Lower lobe of right lung (tissue), 2 donors: ENCODE measurements around the gene PDE4B. TPM values are rescaled to one million over a fixed set of nuclear protein-coding genes. Genes with fewer than 3 reads are reported as not detected.

ENCODE experiments used
- ATAC-seq, 2 donors: fragments of 200-7000 bp; cut with Tn5 transposase; one replicate each; pipeline ENCODE4 v1.9.1; 2020 to 2022; ENCODE audit warnings: mild to moderate bottlenecking in 2 of 2, moderate library complexity in 2 of 2
- DNase-seq: peaks from one replicate; pipeline ENCODE4 v3.0.0-alpha.2; 2020
- H3K27ac ChIP-seq: fragments of 200-600 bp; one replicate; pipeline ENCODE4 v1.8.0; 2022
- H3K27me3 ChIP-seq: fragments of 200-600 bp; one replicate; pipeline ENCODE4 v1.8.0; 2022; ENCODE audit warnings: low read depth
- H3K36me3 ChIP-seq: fragments of 200-600 bp; one replicate; pipeline ENCODE4 v1.8.0; 2022; ENCODE audit warnings: mild to moderate bottlenecking
- H3K4me1 ChIP-seq: fragments of 200-600 bp; one replicate; pipeline ENCODE4 v1.8.0; 2022
- H3K4me3 ChIP-seq: fragments of 200-600 bp; one replicate; pipeline ENCODE4 v1.8.0; 2022; ENCODE audit warnings: mild to moderate bottlenecking
- H3K9me3 ChIP-seq: fragments of 200-600 bp; one replicate; pipeline ENCODE4 v1.8.0; 2022
- intact Hi-C: fragments of 100-400 bp; cut with DNase I; formaldehyde crosslinking; loops from one replicate; pipeline ENCODE4 v1.11.0; 2022
- total RNA-seq: library from RNA; stranded (reverse); fragmentation: NEBNext Ultra II Directional; extraction: Animal tissue kit (Norgen Biotek cat#: 25700); gene quantifications from one replicate; pipeline ENCODE4 v1.2.1, GENCODE V29; 2021
- TF ChIP-seq, protein P1 (sequence below): fragments of 200-600 bp; IDR thresholded peaks from one replicate; pipeline ENCODE4 v1.8.0; 2022; ENCODE audit warnings: antibody characterized with exemption, mild to moderate bottlenecking
- donor health status: DM: no; HTN: yes; CAD: no; lungs with severe emphysema.

Gene PDE4B
- total RNA-seq, 1 donor from 2014 or later: 26.9 TPM

DNA sequence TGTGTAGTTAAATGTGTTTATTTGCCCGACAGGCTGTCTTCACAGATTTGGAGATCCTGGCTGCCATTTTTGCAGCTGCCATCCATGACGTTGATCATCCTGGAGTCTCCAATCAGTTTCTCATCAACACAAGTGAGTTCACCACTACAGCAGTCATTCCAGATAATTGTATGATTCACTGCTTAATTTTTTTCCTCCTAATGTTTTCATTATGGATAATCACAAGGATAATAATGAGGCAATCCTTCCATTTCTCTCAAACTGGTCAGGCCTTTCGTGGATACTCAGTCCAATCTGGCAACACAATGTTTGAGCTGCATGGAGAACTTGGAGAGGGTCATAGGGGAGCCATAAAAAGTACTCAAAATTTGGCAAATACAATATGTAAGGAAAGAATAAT lies 572.9 kb downstream of the PDE4B start:
- intact Hi-C loops: no loop called here
- no peaks in the 10 kb centered on the region for H3K27me3 ChIP-seq
- H3K4me1 ChIP-seq: peaks cover 18% of the 10 kb centered on the region
- TF ChIP-seq, protein P1, sequence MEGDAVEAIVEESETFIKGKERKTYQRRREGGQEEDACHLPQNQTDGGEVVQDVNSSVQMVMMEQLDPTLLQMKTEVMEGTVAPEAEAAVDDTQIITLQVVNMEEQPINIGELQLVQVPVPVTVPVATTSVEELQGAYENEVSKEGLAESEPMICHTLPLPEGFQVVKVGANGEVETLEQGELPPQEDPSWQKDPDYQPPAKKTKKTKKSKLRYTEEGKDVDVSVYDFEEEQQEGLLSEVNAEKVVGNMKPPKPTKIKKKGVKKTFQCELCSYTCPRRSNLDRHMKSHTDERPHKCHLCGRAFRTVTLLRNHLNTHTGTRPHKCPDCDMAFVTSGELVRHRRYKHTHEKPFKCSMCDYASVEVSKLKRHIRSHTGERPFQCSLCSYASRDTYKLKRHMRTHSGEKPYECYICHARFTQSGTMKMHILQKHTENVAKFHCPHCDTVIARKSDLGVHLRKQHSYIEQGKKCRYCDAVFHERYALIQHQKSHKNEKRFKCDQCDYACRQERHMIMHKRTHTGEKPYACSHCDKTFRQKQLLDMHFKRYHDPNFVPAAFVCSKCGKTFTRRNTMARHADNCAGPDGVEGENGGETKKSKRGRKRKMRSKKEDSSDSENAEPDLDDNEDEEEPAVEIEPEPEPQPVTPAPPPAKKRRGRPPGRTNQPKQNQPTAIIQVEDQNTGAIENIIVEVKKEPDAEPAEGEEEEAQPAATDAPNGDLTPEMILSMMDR: no peak
- no peaks in the 10 kb centered on the region for H3K9me3 ChIP-seq
- H3K36me3 ChIP-seq: peaks cover 85% of the 10 kb centered on the region
- DNase-seq: no peak
- no peak overlapping the region for H3K27ac ChIP-seq
- no peak overlapping the region for H3K4me3 ChIP-seq
- ATAC-seq: no peak

DNA sequence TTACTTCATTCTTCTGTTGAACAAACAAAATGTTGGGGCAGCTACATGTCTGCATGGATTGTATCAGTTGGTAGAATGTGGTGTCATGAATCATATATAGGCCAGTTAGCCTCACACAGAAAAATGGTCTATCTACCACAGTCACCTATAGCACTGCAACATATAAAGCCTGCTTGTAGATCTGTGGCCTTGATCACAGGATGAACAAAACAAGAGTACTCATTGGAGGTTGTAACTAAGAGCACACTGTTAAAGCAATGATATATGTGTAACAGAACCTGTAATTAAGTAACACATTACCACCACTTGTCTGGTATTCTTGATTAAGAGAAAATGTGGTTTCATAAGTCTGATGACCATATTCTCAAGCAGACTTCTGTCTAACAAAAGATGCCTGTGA lies 573.9 kb downstream of the PDE4B start:
- H3K4me3 ChIP-seq: no peak overlapping the region
- TF ChIP-seq, protein P1: no peak
- H3K27ac ChIP-seq: no peak overlapping the region
- H3K36me3 ChIP-seq: peaks cover 81% of the 10 kb centered on the region
- H3K9me3 ChIP-seq: no peaks in the 10 kb centered on the region
- intact Hi-C loops: no loop called here
- no peaks in the 10 kb centered on the region for H3K27me3 ChIP-seq
- ATAC-seq (no peak), DNase-seq (no peak)
- H3K4me1 ChIP-seq: peaks cover 27% of the 10 kb centered on the region

DNA sequence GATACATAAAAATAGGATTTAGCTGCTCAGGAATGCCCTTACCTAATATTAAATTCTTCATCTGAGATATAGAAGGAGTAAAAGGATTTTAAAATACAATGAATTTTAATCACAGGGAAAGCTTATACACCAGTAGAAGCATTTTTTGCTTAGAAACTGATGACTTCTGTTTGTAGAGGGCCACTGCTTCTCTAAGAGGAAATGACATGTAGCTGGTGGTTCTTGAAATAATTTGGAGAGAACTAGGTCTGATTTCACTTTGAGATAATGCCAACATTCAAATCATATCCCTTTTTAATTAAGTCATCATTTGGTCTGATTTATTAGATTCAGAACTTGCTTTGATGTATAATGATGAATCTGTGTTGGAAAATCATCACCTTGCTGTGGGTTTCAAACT lies 574.7 kb downstream of the PDE4B start:
- Histone ChIP-seq H3K9me3 (no peaks in the 10 kb centered on the region), H3K27me3 (no peaks in the 10 kb centered on the region), H3K4me3 (no peak overlapping the region), H3K27ac (no peak overlapping the region), H3K4me1 (peaks cover 34% of the 10 kb centered on the region), H3K36me3 (peaks cover 80% of the 10 kb centered on the region)
- ATAC-seq: no peak
- intact Hi-C loops: no loop called here
- no peak for DNase-seq
- TF ChIP-seq, protein P1: no peak

DNA sequence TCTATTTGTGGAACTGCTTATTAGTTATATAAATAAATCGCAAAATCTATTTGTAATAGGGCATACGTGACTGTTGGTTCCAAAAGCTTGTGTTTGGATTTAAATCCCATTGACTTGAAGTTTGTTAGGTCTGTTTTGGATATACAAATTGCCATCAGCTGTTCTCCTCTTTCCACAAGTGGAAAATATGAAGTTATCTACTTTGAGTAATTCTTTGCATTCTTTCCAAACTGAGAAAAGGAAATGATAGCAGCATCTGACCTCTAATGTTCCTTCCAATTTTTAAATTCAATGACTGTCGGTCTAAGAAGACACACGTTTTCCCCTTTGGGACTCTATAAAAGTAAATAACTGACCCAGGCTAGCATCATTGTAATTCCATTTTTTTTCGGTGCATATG lies 575.6 kb downstream of the PDE4B start:
- intact Hi-C loops: no loop called here
- TF ChIP-seq, protein P1: no peak
- no peak overlapping the region for H3K4me3 ChIP-seq
- DNase-seq: no peak
- no peaks in the 10 kb centered on the region for H3K27me3 ChIP-seq
- H3K36me3 ChIP-seq: peaks cover 80% of the 10 kb centered on the region
- ATAC-seq: no peak
- H3K27ac ChIP-seq: no peak overlapping the region
- H3K9me3 ChIP-seq: no peaks in the 10 kb centered on the region
- peaks cover 40% of the 10 kb centered on the region for H3K4me1 ChIP-seq

DNA sequence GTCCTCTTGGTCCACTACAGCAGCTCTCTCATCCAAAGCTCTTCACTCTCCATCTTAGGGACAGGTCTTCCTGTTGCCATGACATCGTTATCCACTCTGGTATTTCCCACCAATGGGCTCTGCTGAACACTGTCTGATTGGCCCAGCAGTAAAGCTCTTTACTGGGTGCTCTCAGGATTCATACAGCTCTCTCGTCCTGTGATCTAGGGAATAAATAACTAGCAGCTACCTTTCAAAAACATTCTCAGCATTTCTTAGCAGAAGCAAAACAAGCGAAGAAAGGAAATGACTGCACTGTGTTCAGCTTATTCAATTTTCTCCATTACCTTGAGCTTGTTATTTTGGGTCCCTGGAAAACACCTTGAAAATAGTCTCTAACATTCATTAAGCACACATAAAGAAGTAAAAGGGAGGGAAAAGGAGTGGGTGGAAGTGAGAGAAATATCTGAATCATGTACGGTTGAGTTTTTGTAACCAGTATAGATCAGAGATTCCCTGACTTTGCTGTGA lies 577.8 kb downstream of the PDE4B start:
- peaks cover 57% of the 10 kb centered on the region for H3K4me1 ChIP-seq
- peaks cover 60% of the 10 kb centered on the region for H3K36me3 ChIP-seq
- H3K27ac ChIP-seq: no peak overlapping the region
- ATAC-seq: no peak
- H3K9me3 ChIP-seq: no peaks in the 10 kb centered on the region
- TF ChIP-seq, protein P1: no peak
- H3K27me3 ChIP-seq: no peaks in the 10 kb centered on the region
- DNase-seq: no peak
- no peak overlapping the region for H3K4me3 ChIP-seq
- intact Hi-C loops: no loop called here
